Stimulated activated CD4-positive, alpha-beta T cell treated with anti-CD3 and anti-CD28 coated beads, Interleukin-15, amount 100 ng/mL, for 48 hours (primary cell): ENCODE data around the gene RAMP1.
"Not testable (repeated sequence)": the region's sequence is repeated elsewhere in the genome, so short reads cannot be mapped to it uniquely, and the experiment has no call there.

Source experiments
- DNase-seq, 2 donors: peaks; one replicate each; pipeline ENCODE4 v3.0.0-alpha.2; 2020; ENCODE audit warnings: low read depth in 2 of 2

The RAMP1 gene

GRCh38 chr2:237859533-237860272 is at the start of gene RAMP1:
Gene RAMP1, plus strand, starts transcription at chr2:237859623. Its CDS starts 53 bp downstream, at chr2:237859676.
- DNase-seq, result no peak

- no peak for DNase-seq
These were observed 43.8 kb upstream of the RAMP1 start for GRCh38 chr2:237815637-237816036.

- DNase-seq, result no peak
These were observed 42.9 kb upstream of the RAMP1 start for GRCh38 chr2:237816531-237816930.

GRCh38 chr2:237818066-237818473 is 41.4 kb upstream of the RAMP1 start:
- no peak for DNase-seq

GRCh38 chr2:237819231-237819630 is 40.2 kb upstream of the RAMP1 start:
- DNase-seq, result no peak

- DNase-seq, result no peak
These were observed 39.0 kb upstream of the RAMP1 start for GRCh38 chr2:237820421-237820820.

GRCh38 chr2:237823544-237823943 is 35.9 kb upstream of the RAMP1 start:
- no peak for DNase-seq

- DNase-seq, result no peak
These were observed 35.3 kb upstream of the RAMP1 start for GRCh38 chr2:237824085-237824484.

- no peak for DNase-seq
These were observed 31.9 kb upstream of the RAMP1 start for GRCh38 chr2:237827421-237827987.

GRCh38 chr2:237830522-237830921 is 28.9 kb upstream of the RAMP1 start:
- DNase-seq, result no peak

GRCh38 chr2:237833546-237833945 is 25.9 kb upstream of the RAMP1 start:
- DNase-seq, result no peak

- DNase-seq, result no peak
These were observed 24.1 kb upstream of the RAMP1 start for GRCh38 chr2:237835372-237835771.

- no peak for DNase-seq
These were observed 18.4 kb upstream of the RAMP1 start for GRCh38 chr2:237841051-237841450.

GRCh38 chr2:237848940-237849339 is 10.5 kb upstream of the RAMP1 start:
- DNase-seq, result not testable (repeated sequence)

GRCh38 chr2:237854295-237854694 is 5.1 kb upstream of the RAMP1 start:
- no peak for DNase-seq

GRCh38 chr2:237857791-237858190 is 1.6 kb upstream of the RAMP1 start:
- DNase-seq, result no peak

GRCh38 chr2:237858294-237859081 is 935 bp upstream of the RAMP1 start:
- DNase-seq, result peak; percentile 17 to 25

GRCh38 chr2:237859082-237859433 is 365 bp upstream of the RAMP1 start:
- no peak for DNase-seq

- DNase-seq, result no peak
These were observed 981 bp downstream of the RAMP1 start for GRCh38 chr2:237860273-237860935.

- DNase-seq, result no peak
These were observed 2.6 kb downstream of the RAMP1 start for GRCh38 chr2:237861875-237862527.

GRCh38 chr2:237862528-237862895 is 3.1 kb downstream of the RAMP1 start:
- DNase-seq, result no peak

GRCh38 chr2:237863102-237863511 is 3.7 kb downstream of the RAMP1 start:
- no peak for DNase-seq
